ENCODE results near the gene TXNRD2.

Gene TXNRD2

DNA sequence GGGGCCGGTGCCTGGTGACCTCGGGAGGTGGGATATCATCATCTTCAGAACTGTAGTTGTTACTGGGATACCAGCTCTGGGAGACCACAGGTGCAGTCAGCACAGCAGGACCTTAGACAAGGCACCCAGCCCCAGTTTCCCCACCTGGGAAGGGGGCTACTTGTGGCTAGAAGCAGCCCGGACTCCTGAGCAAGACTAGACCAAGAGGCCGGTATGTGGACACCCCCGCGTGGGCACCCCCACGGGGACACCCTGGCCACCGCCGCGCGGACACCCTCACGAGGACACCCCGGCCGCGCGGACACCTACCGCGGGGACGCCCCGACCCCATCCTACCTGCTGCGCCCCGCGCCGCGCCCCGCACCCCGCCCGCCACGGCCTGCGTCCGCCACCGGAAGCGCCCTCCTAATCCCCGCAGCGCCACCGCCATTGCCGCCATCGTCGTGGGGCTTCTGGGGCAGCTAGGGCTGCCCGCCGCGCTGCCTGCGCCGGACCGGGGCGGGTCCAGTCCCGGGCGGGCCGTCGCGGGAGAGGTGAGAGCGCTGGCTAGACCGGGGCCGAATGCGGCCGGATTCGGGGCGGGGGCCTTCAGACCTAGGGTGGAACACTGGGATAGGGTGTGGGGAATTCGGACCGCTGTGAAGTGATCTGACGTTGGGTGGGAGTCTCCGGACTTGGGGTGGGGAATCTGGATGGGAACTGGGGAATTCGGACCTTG, at the start of gene TXNRD2, which contains the start of gene COMT:
Gene TXNRD2 (minus strand): TSS at position 454 of the 718 bp plus-strand sequence. CDS start 15 bp downstream, at position 439.
Gene COMT (plus strand): TSS at position 408 of the 718 bp plus-strand sequence. CDS start 20,755 bp downstream, outside the sequence.
- DNase-seq (ENCODE audit: low spot score), result peak; percentile 39

DNA sequence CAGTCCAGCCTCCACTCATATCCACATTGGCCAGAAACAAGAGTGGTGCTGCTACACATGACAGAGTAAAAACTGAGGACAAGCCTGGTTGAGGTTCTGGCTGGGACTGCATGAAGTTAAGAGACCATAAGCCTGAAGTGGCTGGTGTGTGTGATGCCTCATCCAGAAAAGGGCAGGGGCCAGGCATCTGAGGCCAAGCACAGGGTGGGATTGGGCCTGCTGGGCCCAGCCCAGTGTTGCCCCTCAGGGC, 49.7 kb upstream of the TXNRD2 start:
- DNase-seq (ENCODE audit: low spot score), result no peak

DNA sequence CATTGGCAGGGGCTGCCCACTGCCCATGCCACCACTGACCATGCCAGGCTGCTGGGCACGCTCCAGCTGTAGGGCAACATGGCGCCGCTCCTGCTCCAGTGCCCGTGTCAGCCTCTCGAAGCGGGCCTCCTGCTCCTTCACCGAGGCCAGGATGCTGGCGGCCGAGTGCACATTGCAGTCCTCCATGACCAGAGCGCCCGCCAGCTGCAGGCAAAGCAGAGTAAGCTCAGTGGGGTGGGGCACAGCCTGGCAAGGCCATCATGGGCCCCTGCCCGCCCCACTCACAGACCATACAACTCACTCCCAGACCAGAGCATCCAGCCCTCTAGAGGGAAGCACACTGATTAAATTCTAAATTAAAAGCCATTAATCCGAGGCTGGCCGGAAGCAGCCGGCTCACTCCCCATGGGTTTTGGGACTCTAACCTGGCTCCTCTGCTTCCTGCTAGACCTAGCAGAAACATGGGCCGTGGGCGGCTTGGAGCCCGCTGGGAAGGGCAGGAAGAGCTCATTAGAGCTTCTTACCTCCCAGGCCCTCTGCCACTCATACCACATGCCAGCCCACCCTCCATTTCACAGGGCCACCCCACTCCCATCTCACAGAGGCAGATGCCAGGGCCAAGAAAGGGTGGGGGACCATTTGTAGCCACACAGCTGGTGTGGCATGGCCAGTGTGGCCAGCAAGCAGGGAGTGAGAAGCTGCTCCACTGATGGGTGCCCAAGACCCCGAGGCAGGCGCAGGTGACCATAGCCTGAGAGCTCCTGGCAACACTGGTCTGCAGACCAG, 49.2 kb upstream of the TXNRD2 start:
- DNase-seq (ENCODE audit: low spot score), result no peak

DNA sequence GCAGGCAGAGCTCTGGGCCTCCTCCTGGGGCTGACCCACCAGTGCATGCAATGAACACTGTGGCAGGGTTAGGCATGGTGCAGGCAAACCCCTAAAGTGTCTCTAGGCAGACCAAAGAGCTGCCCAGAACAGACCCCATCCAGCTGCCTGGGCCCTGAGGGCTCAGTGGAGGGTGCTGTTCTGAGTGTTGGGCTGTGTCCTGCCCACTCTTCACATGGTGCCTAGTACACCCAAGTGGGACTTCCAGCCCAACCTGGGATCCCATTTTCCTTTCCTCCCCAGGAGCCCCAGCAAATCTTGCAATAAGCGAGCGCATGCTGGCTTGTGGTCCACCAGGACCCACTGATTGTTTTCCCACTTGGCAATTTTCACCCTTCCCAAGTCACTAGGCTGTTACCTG, 48.6 kb upstream of the TXNRD2 start:
- no peak for DNase-seq (ENCODE audit: low spot score)

DNA sequence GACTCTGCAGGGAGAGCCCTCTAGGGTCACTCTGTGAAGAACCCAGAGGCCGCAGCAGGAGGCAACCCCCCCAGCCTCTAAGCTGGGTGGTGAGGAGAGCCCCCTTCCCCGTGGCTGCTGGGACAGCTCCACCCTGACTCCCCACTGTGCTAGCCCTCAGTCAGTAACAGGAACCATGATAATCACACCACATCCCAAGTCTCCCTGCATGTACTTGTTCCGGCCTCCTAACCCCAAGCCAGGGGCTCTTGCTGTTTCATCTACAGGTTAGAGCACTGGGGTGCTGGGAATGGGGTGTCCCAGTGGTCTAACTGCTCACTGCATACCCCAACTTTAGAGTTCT, 48.1 kb upstream of the TXNRD2 start:
- no peak for DNase-seq (ENCODE audit: low spot score)

DNA sequence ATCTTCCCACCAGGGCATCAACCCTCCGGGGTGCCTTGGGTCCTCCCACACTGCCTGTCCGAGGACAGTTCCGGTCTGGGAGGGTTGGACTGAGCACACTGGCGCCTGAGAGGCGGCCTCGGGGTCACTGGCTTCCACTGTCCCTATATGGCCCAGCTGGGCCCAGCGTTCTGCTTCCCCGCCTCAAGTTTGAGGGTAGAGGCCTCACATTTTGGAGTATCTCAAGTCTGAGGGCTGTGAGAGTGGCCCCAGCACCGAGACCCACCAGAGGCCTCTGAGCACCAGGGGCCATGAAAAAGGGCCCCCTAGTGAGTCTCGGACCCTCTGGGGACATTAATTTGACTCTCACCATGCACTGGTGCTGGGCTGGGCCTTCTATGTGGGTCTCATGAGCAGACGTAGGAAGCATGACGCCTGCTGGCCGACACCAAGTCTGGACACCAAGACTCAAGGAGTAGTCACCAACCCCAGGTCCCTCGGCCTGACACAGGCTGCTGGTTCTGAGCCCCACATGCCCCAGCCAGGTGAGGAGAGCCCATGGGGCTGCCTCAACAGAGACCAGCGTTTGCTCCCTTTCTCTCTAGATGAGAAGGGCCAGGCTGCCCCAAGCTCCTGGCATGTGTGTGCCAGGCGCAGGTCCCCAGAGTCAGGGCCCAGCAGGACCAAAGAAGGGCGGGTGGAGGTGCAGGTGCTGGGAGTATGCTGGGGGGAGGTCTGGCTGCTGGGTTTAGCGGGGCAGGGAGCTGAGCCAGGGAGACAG, 47.5 kb upstream of the TXNRD2 start:
- DNase-seq (ENCODE audit: low spot score), result no peak

DNA sequence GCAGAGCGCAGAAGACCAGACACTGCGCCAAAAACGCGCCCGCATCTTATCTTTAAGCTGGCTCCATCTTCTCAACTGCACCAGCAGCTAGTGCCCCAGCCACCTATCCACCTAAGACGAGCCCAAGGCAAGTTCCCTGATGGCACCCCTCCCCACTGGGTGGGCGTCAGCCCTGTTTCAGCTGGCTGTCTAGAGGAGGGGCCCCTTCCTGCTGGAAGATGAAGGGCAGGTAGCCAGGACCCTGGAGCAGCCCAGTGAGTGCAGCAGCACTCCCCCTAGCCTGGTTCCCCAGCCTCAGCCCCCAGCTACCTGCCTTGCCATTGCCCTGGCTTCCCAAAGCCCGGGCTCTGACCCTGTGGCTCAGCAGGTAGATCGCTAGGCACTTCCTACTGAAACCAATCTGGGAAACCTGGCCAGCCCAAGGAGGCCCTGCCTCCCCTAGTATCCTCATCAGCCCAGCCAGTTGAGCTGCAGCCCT, 46.8 kb upstream of the TXNRD2 start:
- no peak for DNase-seq (ENCODE audit: low spot score)

DNA sequence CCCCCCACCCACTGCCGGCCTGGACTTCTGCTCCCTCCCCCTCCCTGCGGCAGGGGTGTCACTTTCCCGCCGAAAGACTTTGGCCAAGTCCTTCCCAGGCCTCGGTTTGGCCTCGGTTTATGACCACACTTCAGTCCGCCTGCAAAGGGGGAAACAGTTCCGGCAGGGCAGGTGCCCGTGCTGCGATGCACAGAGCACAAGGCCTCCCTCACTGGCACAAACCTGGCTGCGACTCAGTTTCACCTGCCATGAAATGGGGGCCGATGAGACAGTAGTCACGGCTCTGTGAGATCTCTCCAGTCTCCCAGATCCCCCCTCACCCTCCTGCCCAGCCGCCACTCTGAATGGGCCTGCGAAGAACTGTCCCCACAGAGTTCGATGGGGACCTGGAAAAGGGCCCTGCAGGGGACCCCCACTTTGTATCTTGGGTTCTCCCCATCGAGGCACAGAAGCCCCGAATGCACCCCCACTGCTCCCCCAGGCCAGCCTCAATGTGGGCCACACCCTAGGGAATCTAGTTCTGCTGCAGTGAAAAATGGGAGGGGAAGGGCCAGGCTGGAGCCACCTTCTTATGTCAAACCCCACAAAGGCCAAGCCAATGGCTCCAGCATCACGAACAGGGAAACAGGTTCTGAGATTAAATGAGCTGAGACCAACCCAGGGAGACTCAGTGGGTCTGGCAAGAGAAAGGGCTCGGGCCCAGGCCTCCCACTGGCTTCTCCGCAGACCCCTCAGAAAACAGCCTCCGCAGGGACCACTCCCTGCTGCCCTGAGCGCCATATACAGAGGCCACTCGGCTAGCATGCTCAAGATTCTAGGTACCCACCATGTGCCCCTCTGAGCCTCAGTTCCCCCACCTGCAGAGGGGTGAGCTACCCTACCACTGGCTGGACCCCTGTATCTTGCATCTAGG, 46.0 kb upstream of the TXNRD2 start:
- DNase-seq (ENCODE audit: low spot score), result no peak

DNA sequence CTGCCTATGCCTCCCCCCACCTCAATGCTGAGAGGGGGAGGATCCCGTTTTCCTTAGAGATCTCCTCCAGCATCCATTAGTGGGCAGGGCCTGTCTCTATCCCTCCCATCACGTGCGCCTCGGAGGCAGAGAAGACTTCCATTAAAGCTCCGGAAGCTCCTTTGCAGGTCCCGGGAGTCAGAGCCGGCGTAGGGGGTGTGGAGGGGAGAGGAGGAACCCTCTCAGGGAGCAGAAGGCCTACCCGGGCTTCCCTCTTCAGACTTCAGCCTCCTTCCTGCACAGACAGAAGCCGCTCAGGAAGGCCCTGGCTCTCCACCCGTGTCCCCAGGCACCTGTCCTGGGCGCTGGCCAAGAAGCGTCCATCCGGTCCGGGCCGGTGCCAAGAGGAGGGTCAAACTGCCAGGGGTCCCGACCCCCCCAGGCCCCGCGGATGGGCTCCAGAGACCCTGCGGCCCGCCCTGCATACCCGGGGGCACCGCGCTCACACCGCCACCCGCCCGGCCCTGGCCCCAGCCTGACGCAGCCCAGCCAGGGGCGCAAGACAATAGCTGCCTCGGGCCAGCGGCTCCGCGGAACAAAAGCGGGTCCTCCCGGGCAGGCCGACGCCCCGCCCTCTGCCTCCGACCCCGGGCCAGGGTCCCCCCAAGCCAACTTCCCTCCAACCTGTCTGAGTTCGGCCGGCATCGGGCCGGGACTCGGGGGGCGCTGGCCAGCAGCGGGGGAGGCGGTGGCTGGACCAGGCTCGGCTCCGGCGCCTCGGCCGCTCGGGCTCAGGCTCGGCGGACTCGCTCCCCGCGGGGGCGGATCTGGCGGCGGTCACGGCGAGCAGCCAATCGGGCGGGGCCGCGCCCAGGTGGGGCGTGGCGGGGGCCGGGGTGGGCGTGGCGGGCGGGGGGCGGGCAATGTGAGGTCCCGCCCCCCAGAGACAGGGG, 45.1 kb upstream of the TXNRD2 start:
- peak; percentile 54 for DNase-seq (ENCODE audit: low spot score)

DNA sequence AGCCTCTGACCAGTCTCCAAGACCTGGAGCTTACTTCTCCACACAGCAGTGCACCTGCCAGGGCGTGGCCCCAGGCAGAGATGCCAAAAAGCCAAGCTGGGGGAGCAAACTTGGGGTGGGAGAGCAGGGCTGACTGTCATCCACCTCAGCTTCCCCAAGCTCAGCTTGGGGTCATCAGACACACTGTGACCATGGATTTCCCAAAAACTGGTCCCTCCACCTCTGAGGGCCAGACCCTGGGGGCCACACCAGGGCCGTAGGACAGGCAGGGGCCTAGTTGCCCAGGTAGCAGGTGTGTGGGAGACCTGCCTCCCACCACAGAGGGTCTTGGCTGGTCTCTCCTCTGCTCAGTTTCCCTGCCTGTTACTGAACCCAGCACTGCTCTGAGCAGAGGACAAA, 44.4 kb upstream of the TXNRD2 start:
- no peak for DNase-seq (ENCODE audit: low spot score)

DNA sequence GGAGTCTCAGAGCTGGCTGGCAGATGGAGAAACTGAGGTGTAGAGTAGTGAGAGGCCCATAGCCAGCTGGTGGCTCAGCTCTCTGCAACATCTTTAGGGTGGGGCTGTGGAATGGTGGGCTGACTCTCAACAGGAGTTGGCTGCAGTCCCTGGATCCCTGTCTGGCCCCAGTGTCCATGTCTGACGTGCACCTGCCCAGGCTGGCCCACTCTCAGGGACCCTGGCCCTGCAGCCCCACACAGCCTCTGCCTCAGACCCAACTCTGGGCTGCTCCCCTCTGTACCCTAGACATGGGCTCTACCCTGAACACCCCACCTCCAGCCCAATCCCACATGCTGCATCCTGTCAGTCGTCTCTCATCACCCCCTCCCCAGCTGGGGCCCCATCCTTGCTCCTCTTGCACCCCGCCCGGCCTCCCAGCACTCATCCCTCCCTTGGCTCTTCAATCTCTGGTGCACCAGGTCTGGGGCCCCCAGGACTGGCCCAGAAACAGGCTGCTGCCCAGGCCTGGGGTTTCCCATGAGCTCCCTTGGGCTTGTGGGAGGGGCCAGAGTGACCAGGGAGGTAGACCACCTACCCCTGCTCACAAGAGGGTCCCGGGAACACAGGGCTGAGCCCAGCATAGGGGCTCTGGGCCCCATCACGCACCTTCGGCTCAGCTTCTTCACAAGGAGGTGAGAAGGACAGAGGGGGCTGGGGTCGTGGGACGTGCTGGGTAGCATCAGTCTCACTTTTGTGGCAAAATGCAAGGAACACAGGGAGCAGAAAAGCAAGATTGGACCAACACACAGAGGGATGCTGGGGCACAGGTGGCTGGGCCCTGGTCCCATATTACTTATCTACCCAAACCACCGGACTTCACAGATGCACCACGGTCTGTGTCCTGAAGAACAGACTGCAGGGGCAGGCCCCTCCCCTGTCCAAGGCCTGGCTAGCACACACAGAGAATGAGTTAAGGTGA, 43.5 kb upstream of the TXNRD2 start:
- no peak for DNase-seq (ENCODE audit: low spot score)

DNA sequence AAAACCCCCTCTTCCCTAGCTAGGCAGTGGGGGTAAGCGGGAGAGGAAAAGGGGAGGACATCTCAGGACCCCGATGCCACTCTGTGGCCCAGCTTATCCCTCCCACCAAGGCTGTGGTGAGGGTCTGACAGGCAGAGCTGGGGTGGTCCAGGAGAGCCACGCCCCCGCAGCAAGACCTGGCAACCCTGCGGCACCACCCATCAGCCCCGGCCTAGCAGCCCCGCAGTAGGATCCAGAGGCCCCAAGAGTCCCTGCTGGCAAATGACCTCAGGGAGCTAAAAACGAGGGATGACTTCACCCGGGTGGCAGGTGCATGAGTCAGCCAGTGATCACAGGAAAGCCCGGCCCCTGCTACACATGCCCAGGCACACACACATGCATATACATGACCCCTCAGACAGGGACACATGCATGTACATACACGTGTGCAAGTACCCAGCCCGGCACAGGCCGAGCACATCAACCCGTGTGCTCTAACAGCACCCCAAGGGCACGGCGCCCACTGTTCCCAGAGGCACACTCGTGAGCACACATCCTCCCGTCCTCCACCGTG, 42.7 kb upstream of the TXNRD2 start:
- DNase-seq (ENCODE audit: low spot score), result no peak

DNA sequence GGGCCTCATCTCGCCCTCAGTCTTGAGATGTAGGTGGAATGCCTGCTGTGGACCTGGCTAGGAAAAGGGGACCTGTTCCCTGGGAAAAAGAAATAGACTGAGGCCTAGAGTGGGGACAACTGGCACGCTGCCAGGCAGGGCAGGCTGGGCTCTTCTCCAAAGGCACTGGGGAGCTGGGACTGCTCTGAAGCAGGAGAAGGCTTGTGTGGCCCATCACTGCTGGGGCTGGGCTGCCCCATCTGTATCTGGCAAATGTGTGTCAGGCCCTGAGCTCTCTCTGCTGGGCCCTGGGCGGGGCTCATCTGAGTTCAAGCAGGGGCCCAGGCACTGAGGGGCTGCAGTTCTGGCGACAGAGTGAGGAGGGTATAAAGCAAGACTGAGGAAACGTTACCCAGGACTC, 42.1 kb upstream of the TXNRD2 start:
- DNase-seq (ENCODE audit: low spot score), result no peak

DNA sequence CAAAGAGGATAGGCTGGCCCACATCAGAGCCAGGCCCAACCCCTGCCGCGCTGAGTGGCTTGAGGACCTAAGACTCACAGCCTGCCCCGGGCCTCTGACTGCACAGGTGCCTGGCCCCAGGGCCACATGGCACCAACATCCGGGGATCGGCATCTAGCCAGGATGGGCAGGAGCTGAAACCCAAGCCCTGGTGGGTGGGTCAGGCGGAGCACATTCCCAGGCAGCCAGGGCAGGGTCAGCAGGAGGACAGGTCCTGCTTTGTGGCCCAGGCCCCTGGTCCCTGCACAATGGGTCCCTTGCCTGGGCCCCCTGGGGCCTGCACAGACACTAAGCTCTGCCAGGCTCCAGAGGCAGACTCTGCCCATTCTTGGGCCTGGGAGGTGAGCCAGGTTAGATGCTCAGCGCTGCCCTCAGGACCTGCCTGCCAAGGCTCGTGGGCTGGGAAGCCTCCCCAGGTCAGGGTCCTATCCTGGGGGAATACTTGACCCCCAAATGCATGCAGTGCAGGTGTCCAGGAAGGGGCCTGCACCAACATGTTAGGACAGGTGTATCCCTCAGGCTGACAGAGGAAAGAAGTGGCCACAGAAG, 41.5 kb upstream of the TXNRD2 start:
- no peak for DNase-seq (ENCODE audit: low spot score)

DNA sequence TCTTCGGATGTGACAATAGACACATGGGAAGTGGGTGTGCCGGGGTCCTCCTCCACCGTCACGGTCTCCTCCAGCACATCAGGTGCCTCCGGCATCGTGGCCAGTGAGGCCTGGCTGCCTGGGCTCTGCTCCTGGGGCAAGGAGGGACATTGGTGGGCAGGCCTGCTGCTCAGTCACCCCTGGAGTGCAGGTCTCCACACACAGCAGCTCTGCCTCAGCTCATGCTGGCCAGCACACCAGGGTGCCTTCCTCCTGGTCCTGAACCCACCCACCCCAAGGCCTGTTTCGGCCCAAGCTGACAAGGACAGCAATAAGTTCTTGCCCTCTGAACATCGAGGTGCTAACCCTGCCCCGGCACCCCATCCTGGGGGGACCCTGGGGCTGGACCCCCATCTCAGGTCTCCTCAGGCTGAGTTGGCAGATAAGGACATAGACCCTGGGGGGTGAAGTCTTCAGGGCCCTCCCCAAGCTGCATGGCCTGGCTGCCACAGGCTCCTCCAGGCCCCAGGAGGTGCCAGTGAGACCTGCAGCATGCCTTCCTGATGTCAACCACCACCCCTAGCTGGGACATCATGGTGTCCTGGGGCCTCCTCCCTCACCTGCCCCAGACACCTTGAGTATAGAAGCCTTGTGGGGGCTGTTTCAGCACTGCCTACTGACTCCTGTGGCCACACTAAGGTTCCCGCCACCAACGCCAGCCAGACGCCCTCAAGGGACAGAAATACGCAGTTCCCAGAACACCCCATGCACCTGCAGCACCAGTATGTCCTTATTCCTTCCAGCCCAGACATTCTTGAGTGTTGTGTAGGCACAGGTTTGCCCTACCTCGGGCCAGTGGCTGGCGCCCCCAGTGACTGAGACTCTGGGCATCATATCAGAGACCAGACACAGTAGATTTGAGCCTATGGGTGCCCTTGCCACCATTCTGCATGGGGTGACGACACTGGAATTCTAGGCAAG, 40.6 kb upstream of the TXNRD2 start:
- DNase-seq (ENCODE audit: low spot score), result no peak

DNA sequence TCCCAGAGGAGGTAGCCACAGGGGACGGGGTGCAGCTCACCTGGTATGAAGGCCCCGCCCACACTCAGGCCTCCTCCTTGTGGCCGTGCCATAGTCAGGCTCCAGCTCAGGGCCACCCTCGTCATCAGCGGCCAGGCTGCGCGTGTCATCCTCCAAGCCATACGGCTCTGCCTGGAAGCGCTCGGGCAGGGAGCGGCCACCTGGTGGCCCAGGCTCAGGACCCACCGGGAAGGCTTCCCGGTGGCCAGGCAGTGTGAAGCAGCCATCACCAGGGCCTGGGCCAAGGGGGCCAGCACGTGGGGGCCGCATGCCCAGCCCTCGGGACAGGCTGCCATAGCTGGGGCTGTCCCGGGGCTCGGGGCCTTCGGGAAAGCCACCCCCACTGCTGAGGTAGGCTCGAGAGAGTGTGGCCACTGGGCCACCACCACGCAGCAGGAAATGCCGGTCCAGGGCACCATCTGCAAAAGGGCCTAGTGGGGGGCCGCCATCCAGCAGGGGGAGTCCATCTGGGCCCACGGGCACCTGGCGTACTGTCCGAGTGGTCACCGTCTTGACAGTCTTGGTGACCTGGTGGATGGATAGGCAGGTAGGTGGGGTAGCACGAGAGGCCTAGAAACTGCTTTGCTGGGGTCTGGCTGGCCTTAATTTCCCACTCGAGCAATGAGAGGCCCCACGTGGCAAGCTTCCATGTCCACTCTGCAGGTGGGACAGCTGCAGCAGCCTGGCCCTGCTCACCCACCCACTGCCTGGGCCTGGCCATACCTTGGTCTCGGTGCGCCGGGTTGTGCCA, 39.7 kb upstream of the TXNRD2 start:
- no peak for DNase-seq (ENCODE audit: low spot score)

DNA sequence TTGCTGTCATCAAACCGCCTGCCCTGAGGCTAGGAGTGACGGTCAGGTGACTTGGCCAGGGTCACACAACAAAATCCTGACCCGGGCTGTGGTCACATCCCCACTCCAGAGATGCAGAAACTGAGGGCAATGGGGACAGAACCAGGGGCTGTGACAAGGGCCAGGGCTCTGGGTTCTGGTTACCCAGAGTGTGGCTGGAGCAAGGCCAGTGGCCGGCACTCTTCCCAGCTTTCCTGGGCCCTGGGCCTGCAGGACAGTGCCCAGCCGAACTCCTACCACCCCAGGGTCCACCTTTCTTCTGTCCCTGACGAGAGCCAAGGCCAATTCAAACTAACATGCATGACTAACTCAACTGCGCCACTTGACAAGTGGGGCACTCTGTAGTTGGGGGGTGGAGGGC, 39.1 kb upstream of the TXNRD2 start:
- no peak for DNase-seq (ENCODE audit: low spot score)

Measured in putamen (tissue), 1 donor.